Prostate gland (tissue), 2 donors: Measurements from ENCODE around the gene PUM2. TPM values are rescaled to one million over a fixed set of nuclear protein-coding genes. Genes with fewer than 3 reads are reported as not detected.

Experiments used
- DNase-seq: peaks from one replicate; pipeline ENCODE4 v3.0.0-alpha.2; 2019; ENCODE audit warnings: low spot score
- H3K27ac ChIP-seq, 2 donors: fragments of 200-600 bp; sonication (generic); 2 replicates each; pipeline ENCODE4 v1.5.1; 2017 to 2019
- H3K27me3 ChIP-seq: fragments of 200-600 bp; sonication (generic); replicated peaks from 2 replicates; pipeline ENCODE4 v1.5.1; 2019; ENCODE audit not compliant: insufficient read depth
- H3K36me3 ChIP-seq, 2 donors: fragments of 200-600 bp; sonication (generic); 1 replicate in 1 of 2; 2 replicates in 1 of 2; pipeline versions ENCODE4 v1.5.1 to v1.8.1; 2017 to 2019
- H3K4me1 ChIP-seq: fragments of 200-600 bp; sonication (generic); replicated peaks from 2 replicates; pipeline ENCODE4 v1.5.1; 2019
- H3K4me3 ChIP-seq, 2 donors: fragments of 200-600 bp; sonication (generic); 2 replicates each; pipeline ENCODE4 v1.5.1; 2017 to 2019
- H3K9me3 ChIP-seq: fragments of 200-600 bp; sonication (generic); 2 replicates; pipeline ENCODE4 v1.5.1; 2017
- POLR2A ChIP-seq: fragments of 450-650 bp; IDR thresholded peaks from one replicate; pipeline ENCODE4 v1.6.1; 2016; ENCODE audit warnings: antibody characterized with exemption, mild to moderate bottlenecking
- POLR2AphosphoS5 ChIP-seq: sonication (generic); formaldehyde crosslinking; IDR thresholded peaks from one replicate; pipeline ENCODE4 v1.6.1; 2017; ENCODE audit warnings: antibody characterized with exemption
- WGBS: methylation state at CpG from one replicate; pipeline ENCODE4 v1.1.5; 2018; 5-methylcytosine and 5-hydroxymethylcytosine counted together
- intact Hi-C: fragments of 100-400 bp; cut with DNase I; formaldehyde crosslinking; loops from one replicate; pipeline ENCODE4 v1.14.2; 2022
- total RNA-seq, 2 donors: library from RNA; depleted of rRNA; stranded (reverse); fragments of >200 nt; gene quantifications; one replicate each; pipeline ENCODE4 v1.1.0, GENCODE V29; 2016
- TF ChIP-seq, protein P1 (sequence below), 4 experiments: fragments of 200-600 bp in 2 of 4; fragments of 450-650 bp in 2 of 4; sonication (generic) in 2 of 4; IDR thresholded peaks; 1 replicate in 3 of 4; 2 replicates in 1 of 4; pipeline ENCODE4 v1.5.1; 2016 to 2019; ENCODE audit warnings: antibody characterized with exemption in 4 of 4, mild to moderate bottlenecking in 2 of 4, moderate library complexity in 2 of 4

The PUM2 gene
- total RNA-seq, 2 donors from 2014 or later = 60.8 to 89.0 TPM

DNA sequence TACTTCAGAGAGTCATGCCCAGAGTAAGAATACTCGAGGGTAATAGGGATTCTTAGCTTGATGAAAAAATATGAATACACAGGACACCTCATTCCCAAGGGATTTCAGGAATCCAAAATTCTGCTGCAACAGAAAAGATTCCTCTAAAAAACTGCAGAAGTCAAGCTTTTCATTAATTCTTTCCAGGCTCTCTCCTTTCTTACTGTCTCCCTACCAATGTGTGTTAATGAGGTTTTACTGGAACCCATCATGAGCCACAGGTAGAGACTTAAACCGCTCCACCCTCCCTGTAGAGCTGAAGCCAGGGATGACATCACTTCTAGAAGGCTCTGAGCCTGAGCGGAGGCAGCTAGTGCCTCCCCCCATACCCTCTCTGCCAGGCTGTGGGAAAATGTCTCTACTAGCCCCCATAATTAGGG is 129.1 kb downstream of the PUM2 start:
- Histone ChIP-seq H3K27ac (peak overlapping the region; percentile 86 to 87), H3K9me3 (no peaks in the 10 kb centered on the region), H3K27me3 (no peaks in the 10 kb centered on the region), H3K36me3 (no peaks in the 10 kb centered on the region), H3K4me1 (no peaks in the 10 kb centered on the region), H3K4me3 (no peak overlapping the region)
- TF ChIP-seq POLR2AphosphoS5 (peak; percentile 51), POLR2A (peak; percentile 43)
- TF ChIP-seq, protein P1, sequence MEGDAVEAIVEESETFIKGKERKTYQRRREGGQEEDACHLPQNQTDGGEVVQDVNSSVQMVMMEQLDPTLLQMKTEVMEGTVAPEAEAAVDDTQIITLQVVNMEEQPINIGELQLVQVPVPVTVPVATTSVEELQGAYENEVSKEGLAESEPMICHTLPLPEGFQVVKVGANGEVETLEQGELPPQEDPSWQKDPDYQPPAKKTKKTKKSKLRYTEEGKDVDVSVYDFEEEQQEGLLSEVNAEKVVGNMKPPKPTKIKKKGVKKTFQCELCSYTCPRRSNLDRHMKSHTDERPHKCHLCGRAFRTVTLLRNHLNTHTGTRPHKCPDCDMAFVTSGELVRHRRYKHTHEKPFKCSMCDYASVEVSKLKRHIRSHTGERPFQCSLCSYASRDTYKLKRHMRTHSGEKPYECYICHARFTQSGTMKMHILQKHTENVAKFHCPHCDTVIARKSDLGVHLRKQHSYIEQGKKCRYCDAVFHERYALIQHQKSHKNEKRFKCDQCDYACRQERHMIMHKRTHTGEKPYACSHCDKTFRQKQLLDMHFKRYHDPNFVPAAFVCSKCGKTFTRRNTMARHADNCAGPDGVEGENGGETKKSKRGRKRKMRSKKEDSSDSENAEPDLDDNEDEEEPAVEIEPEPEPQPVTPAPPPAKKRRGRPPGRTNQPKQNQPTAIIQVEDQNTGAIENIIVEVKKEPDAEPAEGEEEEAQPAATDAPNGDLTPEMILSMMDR (IDR thresholded peaks at IDR 0.05) = no peak
- intact Hi-C loops = loop anchor here (10.0 kb wide), 1 partner anchor 423 kb away; no protein-coding TSS in a partner anchor
- WGBS = 36% methylated on average over 3 of the region's 3 CpGs
- DNase-seq = peak; percentile 61

DNA sequence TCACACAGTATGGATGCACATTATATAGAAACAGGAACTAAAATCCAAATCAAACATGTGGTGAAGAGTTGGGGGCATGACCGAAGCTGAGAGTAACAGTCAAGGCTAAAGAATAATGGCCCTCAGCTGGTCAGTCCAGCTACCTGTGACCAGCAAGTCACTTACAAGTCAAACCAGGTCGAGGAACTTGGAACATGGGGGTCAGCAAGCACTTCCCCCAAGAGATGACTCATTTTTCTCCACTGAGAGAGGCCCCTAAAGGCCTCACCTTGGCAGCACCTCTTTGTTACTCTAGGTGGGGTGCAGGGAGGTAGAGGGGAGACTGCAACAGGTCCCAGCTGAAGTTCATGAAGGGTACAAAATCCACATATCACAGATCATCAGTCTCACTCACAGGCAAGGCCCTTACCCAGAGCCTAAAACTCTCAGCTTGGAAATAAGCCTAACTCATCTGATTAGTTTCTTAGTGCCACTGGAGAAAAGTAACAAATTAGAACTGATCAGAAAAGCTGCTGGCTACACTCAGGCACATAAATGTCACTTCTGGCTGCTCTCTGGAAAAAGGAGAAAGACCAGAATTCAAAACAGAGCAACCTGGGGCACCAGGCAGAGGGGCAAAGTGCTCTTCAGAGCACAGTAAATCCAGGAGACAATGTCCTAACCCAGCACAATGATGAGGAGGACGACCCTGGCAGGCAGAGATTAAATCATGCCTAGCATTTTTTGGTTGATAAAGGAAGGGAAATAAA is 129.7 kb downstream of the PUM2 start:
- H3K36me3 ChIP-seq = no peaks in the 10 kb centered on the region
- no peaks in the 10 kb centered on the region for H3K27me3 ChIP-seq
- TF ChIP-seq POLR2A (no peak), POLR2AphosphoS5 (no peak)
- TF ChIP-seq, protein P1 (IDR thresholded peaks at IDR 0.05) = no peak
- H3K4me1 ChIP-seq = no peaks in the 10 kb centered on the region
- no peaks in the 10 kb centered on the region for H3K9me3 ChIP-seq
- no peak overlapping the region for H3K4me3 ChIP-seq
- 60% methylated on average over 3 of the region's 3 CpGs for WGBS
- intact Hi-C loops = loop anchor here (10.0 kb wide), 1 partner anchor 424 kb away; no protein-coding TSS in a partner anchor
- no peak for DNase-seq
- H3K27ac ChIP-seq = peak overlapping the region; percentile 86 to 87

DNA sequence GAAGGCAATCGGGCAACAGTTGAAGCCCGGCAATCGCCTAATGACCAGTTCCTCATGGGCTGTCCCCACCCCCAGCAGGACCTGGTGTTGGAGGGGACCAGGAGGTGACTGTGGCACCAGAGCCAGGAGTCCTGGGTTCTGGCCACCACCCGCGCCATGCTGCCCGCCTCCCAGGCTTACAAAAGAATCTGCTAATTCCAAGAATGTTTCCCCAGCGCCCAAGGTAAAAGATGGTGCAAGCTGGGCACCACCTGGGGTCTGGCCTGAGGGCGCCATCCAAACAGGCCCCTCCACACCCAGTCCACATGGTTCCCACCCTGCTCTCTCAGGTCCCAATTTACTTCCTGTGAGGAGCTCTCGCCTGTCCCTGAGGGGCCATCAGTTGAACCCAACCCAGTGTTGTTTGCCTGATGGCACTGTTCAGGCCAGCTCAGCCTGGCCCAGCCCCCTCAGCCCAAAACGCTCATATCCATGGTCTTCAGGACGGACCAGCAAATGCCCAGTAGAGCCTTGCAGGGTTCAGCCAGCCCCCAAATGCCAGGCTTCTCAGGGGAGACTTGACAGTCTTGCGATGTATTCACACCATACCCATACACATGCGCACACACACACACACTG is 130.8 kb downstream of the PUM2 start:
- H3K27ac ChIP-seq = peak overlapping the region in 1 of 2 donors; percentile 19
- H3K4me1 ChIP-seq = no peaks in the 10 kb centered on the region
- no peak for TF ChIP-seq POLR2AphosphoS5
- no peak for TF ChIP-seq POLR2A
- TF ChIP-seq, protein P1 (IDR thresholded peaks at IDR 0.05) = no peak
- no peaks in the 10 kb centered on the region for H3K36me3 ChIP-seq
- 84% methylated on average over 13 of the region's 13 CpGs for WGBS
- no peak for DNase-seq
- no peaks in the 10 kb centered on the region for H3K27me3 ChIP-seq
- intact Hi-C loops = loop anchor here (10.0 kb wide), 1 partner anchor 425 kb away; no protein-coding TSS in a partner anchor
- no peaks in the 10 kb centered on the region for H3K9me3 ChIP-seq
- no peak overlapping the region for H3K4me3 ChIP-seq

DNA sequence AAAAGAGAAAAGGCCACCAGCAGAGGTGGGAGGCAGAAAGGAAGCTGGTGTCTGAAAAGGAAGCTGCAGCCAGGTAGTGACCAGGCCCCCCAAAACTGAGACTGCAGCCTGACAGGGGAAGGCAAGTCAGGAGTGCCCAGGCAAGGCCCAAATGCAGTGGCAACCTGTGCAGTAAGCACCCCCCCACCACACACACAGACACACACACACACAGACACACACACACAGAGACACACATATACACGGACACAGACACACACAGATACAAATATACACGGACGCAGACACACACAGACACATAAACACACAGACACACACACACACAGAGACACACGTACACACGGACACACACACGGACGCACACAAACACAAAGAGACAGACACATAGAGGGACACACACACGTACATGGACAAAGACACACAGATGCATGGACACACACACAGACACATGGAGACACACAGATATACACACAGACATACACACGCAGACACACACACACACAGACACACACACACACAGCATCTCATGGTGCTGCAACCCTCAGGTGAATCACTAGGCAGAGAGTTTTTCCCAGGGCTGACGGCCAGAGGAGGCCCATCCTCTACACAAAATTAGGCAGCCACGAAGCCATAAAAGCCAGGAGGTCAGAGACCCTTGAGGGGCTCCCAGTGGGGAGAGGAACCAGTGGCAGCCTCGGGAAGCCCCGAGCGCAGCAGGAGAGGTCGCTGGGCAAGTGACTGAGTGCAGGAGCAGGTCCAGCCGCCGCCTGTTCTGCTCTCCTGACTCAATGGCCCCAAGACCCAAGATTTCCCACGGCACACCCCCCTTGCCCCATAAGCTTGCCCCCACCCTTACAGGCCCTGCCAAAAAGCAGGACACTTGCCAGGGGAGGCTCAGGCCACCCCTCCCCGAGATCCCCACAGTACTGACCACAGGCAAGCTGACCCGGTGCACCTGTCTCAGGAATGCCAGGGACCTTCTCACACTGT is 132.0 kb downstream of the PUM2 start:
- Histone ChIP-seq H3K9me3 (no peaks in the 10 kb centered on the region), H3K27me3 (no peaks in the 10 kb centered on the region), H3K36me3 (no peaks in the 10 kb centered on the region), H3K4me1 (peaks cover 6% of the 10 kb centered on the region), H3K4me3 (no peak overlapping the region), H3K27ac (peak overlapping the region; percentile 54 to 71)
- intact Hi-C loops = no loop called here
- DNase-seq = no peak
- 68% methylated on average over 16 of the region's 20 CpGs for WGBS
- TF ChIP-seq, protein P1 (IDR thresholded peaks at IDR 0.05) = no peak
- TF ChIP-seq POLR2AphosphoS5 (no peak), POLR2A (no peak)
